Osteocyte (in vitro differentiated cells): Measurements from ENCODE around the gene PPP1R12C. TPM values are rescaled to one million over a fixed set of nuclear protein-coding genes. Genes with fewer than 3 reads are reported as not detected.

ENCODE experiments used
- DNase-seq: peaks from one replicate; pipeline ENCODE4 v3.0.0; 2021; ENCODE audit warnings: mixed read lengths; ENCODE audit not compliant: unreplicated experiment; ENCODE audit errors: extremely low spot score
- H3K27ac Mint-ChIP-seq: one replicate; pipeline ENCODE4 v1.8.0; 2021; ENCODE audit warnings: mild to moderate bottlenecking, mixed read lengths; ENCODE audit not compliant: unreplicated experiment
- H3K27me3 Mint-ChIP-seq: one replicate; pipeline ENCODE4 v1.8.0; 2021; ENCODE audit warnings: mixed read lengths; ENCODE audit not compliant: unreplicated experiment
- H3K36me3 Mint-ChIP-seq: one replicate; pipeline ENCODE4 v1.8.0; 2021; ENCODE audit warnings: mixed read lengths; ENCODE audit not compliant: unreplicated experiment
- H3K4me1 Mint-ChIP-seq: one replicate; pipeline ENCODE4 v1.8.0; 2021; ENCODE audit warnings: mixed read lengths; ENCODE audit not compliant: unreplicated experiment
- H3K4me3 Mint-ChIP-seq: one replicate; pipeline ENCODE4 v1.8.0; 2021; ENCODE audit warnings: mild to moderate bottlenecking, moderate library complexity, mixed read lengths; ENCODE audit not compliant: unreplicated experiment
- H3K9me3 Mint-ChIP-seq: one replicate; pipeline ENCODE4 v1.8.0; 2021; ENCODE audit warnings: mixed read lengths; ENCODE audit not compliant: unreplicated experiment
- total RNA-seq: library from RNA; stranded (reverse); gene quantifications from 2 replicates; pipeline ENCODE4 v1.2.1, GENCODE V29; 2021
- TF ChIP-seq, protein P1 (sequence below): fragments of 200-600 bp; sonication (generic); IDR thresholded peaks from 2 replicates; pipeline ENCODE4 v1.5.0; 2021; ENCODE audit warnings: antibody characterized with exemption, mild to moderate bottlenecking, moderate library complexity

The PPP1R12C gene
- total RNA-seq, 1 donor from 2014 or later, result 135 TPM

DNA sequence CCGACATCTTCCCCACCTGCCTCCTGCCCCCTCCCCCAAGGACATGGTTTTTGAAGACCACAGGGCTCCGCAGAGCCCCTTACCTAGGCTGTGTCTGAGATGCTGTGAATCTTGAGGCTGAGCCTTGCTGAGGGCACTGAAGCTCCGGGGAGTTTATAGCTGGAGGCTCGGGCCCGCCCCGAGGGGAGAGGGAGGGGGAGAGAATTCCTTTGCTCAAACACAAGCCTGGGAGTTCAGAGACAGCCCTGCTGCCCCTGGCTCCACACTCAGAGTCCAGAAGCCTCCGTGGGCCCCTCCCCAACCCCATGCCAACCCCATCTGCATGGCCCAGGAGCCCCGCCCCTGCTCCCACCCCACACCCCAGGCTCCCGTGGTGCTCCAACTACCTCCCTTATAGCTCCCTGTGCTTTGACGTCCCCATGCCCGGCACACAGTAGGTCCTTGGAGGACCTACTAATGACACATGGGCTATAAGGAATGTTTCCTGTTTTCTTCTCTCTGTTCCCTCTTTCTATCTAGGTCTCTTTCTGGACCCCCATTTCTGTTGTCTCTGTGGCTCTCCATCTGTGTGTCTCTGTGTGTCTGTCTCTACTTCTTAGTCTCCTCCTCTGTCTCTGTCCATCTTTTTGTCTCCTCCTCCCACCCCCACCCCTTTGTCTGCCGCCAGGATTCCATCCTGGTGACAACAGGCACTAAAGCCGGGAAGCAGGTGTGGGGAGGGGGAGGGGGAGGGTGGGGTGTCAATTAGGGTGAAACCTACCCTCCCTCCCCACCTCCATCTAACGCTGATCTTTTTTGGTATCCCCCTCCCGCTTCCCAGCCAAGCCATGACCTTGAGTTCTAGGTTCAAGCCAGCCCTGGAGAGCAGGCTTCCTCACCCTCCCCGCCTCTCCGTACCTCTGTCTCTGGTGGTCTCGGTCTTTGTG is 31.9 kb upstream of the PPP1R12C start, which contains the start of gene TNNT1:
Gene TNNT1, minus strand, starts transcription at position 129 of the 926 bp plus-strand sequence. CDS start 2,049 bp downstream, outside the sequence.
- Mint-ChIP-seq H3K4me3 (no peak within 1 kb of the TSS), H3K9me3 (no peaks in the 10 kb centered on the region), H3K27me3 (peaks cover 38% of the 10 kb centered on the region), H3K4me1 (peaks cover 2% of the 10 kb centered on the region), H3K27ac (no peak within 1 kb of the TSS), H3K36me3 (no peaks in the 10 kb centered on the region)
- TF ChIP-seq, protein P1, sequence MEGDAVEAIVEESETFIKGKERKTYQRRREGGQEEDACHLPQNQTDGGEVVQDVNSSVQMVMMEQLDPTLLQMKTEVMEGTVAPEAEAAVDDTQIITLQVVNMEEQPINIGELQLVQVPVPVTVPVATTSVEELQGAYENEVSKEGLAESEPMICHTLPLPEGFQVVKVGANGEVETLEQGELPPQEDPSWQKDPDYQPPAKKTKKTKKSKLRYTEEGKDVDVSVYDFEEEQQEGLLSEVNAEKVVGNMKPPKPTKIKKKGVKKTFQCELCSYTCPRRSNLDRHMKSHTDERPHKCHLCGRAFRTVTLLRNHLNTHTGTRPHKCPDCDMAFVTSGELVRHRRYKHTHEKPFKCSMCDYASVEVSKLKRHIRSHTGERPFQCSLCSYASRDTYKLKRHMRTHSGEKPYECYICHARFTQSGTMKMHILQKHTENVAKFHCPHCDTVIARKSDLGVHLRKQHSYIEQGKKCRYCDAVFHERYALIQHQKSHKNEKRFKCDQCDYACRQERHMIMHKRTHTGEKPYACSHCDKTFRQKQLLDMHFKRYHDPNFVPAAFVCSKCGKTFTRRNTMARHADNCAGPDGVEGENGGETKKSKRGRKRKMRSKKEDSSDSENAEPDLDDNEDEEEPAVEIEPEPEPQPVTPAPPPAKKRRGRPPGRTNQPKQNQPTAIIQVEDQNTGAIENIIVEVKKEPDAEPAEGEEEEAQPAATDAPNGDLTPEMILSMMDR, result no peak
- no peak for DNase-seq

DNA sequence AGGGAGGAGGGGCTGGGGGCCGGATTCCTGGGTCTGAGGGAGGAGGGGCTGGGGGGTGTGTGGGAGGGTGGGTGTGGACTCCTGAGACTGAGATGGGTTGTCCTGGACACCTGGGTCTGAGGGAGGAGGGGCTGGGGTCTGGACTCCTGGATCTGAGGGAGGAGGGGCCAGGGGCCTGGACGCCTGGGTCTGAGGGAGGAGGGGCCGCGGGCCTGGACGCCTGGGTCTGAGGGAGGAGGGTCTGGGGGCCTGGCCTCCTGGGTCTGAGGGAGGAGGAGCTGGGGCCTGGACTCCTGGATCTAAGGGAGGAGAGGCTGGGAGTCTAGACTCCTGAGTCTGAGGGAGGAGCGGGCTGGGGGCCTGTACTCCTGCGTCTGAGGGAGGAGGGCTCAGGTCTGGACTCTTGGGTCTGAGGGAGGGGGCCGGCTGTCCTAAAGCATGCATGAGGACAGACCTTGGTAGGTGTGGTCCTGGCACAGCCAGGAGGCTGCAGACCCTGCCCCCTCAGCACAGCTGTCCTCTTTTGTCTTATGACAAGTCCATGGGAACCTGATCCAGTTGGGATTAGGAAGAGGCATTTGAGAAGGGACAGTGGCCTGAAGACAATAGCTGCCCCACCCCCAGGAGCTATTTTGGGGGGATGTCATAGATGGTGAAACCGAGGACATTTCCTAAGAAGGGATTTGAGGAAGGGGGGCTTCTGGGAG is 30.3 kb upstream of the PPP1R12C start:
- Mint-ChIP-seq H3K9me3 (no peaks in the 10 kb centered on the region), H3K27me3 (peaks cover 49% of the 10 kb centered on the region), H3K36me3 (no peaks in the 10 kb centered on the region), H3K4me1 (peaks cover 2% of the 10 kb centered on the region), H3K27ac (no peak overlapping the region), H3K4me3 (no peak overlapping the region)
- TF ChIP-seq, protein P1, result no peak
- DNase-seq, result no peak

DNA sequence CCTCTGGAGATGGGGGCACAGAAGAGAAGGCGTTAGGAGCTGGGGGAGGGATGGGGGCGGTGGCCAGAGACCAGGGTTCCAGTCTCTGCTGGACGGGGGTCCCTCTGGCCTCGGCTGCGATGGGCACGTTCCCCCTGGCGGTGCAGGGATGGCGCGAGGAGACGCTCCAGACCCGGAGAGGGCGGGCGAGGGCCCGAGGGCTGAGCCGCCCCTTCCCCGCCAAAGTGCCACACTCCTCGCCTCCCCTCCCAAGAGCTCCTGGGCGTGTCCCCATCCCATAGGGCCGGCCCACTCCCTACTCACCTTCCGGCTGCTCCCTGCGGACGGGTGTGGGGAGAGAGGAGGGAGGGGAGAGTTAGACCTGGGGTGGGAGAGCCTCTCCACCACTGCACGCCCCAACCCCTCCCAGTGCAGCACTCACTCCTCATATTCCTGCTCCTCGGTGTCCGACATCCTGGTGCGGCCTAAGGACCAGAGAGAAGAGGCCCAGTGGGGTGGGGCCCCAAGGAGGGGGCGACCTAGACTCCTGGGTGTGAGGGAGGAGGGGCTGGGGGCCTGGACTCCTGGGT is 29.4 kb upstream of the PPP1R12C start:
- Mint-ChIP-seq H3K36me3 (no peaks in the 10 kb centered on the region), H3K4me3 (no peak overlapping the region), H3K4me1 (peaks cover 2% of the 10 kb centered on the region), H3K9me3 (no peaks in the 10 kb centered on the region), H3K27me3 (peaks cover 51% of the 10 kb centered on the region), H3K27ac (no peak overlapping the region)
- no peak for DNase-seq
- TF ChIP-seq, protein P1, result no peak

DNA sequence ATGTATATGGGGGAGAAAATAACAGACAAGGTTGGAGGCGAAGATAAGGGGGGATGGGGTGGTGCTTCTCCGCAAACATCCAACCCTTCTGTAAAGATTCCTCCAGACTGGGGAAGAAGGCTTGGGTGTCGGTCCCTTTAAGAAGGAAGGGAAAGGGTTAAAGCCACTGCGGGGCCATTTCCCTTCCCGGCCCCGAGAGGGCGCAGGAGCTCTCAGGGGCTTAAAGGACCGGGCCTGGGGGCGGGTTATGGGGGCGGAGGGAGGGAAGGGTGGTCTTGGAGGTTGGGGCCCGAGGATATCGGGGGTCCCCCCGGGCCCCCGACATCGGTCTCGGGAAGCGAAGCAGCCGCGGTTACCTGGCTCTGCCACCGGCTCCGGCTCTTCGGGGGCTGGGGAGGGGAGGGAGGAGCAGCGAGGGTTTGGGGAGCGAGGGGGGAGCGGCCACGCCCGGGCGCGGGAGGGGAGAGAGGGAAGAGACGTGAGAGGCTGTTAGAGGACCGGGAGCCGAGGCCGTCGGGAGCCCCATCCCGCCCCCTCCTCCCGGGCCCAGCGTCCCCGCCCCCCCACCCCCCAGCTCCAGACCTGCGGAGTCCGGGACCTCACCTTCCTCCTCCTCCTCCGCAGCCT is 28.8 kb upstream of the PPP1R12C start:
- peaks cover 53% of the 10 kb centered on the region for H3K27me3 Mint-ChIP-seq
- no peak overlapping the region for H3K4me3 Mint-ChIP-seq
- TF ChIP-seq, protein P1, result peak; percentile 53
- no peaks in the 10 kb centered on the region for H3K36me3 Mint-ChIP-seq
- no peaks in the 10 kb centered on the region for H3K9me3 Mint-ChIP-seq
- H3K4me1 Mint-ChIP-seq, result peaks cover 5% of the 10 kb centered on the region
- H3K27ac Mint-ChIP-seq, result no peak overlapping the region
- DNase-seq, result no peak
